HL-60 (cell line): ENCODE data around the gene UGDH.
A peak's percentile ranks its signal among the peaks of the same experiment; 100 is the strongest.

Experiments
- CTCF ChIP-seq: IDR thresholded peaks from one replicate; pipeline ENCODE4 v1.5.1; 2011; ENCODE audit warnings: low read length, control low read depth, inconsistent platforms; ENCODE audit not compliant: insufficient read depth
- POLR2AphosphoS5 ChIP-seq: IDR thresholded peaks from 2 replicates; pipeline ENCODE4 v1.6.1; 2012; ENCODE audit warnings: low read depth
- REST ChIP-seq: IDR thresholded peaks from 2 replicates; pipeline ENCODE4 v1.6.1; 2012; ENCODE audit warnings: low read depth; ENCODE audit not compliant: insufficient replicate concordance

DNA sequence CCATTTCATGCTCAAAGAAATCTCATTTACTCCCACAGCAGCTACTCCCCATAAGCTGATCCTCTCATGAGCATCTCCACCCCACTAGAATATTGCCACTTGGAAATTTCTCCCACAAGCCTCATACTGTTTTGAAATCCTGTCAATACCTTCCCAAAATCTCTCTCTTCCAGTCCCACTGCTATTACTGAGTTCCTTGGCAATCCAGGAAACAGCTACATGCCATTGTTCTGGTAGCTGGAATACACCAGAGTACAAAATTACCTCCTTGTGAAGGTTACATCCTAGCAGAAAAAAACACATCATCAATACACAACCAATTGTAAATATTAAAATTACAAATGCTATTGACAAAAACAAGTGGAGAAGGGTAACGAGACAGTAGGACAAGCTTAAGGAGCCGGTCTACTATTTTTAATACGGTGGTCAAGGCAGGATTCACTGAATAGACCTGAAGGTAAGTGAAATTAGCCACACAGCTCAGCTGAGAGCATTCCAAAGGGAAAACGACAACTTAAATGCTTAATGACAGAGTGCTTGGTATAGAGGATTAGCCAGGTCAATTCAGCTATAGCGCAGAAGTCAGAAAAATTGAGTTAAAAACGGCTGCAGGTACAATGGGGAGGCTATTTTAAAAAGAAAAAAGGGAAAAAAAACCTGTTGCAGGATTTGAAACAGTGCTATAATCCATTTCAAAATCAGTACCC lies 74.9 kb downstream of the UGDH start:
- TF ChIP-seq CTCF (no peak), POLR2AphosphoS5 (peak; percentile 3), REST (no peak)
